Measurements from ENCODE around the gene LRRC53. TPM values are rescaled to one million over a fixed set of nuclear protein-coding genes. Genes with fewer than 3 reads are reported as not detected.
A peak's percentile ranks its signal among the peaks of the same experiment; 100 is the strongest.

LRRC53 gene
- total RNA-seq, 1 donor from 2014 or later = not detected

DNA sequence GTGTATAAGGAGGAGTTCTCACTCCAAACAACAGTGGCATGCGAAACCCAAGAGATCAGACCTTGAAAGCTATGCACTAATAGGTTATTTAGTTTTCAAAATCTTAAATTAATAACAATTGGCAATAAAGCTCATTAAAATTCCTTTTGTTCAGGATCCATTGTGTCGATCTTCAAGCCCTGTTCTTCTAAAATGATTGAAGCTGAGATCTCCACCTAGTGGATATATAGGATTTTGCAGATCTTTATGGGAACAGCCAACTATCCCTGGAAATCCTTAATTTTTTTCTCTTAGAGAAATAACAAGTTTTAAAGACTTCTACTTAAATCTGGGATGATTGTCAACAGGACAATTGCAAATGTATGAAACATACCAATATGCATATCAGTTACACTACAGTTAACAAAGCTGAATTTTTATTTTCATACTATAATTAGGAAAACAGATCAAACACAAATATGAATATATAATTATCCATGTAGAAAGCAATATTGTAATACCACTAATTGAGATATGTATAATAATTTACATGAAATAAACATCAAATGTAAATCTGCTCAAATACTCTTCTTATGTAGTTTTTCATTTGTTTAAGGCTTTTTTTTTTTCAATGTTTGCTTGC is 43.3 kb downstream of the LRRC53 start:
- DNase-seq (ENCODE audit: extremely low spot score in 2 of 2) = no peak
- intact Hi-C loops (cut with DNase I) = no loop called here

DNA sequence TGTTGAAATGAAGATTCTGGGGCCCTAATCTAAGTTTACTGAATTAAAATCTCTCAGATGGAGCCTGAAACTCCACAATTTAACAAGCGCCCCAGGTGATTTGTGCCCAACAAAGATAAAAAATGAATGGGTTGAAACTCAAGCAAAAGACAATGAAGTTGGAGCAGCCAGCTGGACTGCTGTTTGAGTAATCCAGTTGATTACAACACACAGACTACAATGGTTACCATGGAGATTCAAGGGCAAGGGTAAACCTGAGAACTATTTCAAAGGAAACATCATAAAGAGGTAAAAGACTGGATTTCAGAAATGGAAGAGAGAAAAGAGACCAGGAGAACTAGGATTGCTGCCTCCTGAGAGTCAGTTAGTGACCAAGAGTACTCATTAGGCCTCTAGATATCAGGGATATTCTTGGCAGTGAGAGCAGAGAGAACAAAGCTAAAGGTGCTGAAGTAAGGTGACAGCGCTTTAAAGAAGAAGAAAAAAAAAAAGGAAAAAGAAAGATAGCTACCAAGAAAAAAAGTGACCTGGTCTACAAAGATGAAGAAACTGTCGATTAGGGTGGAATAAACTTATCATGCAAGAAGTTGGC is 44.5 kb downstream of the LRRC53 start:
- intact Hi-C loops (cut with DNase I) = no loop called here
- no peak for DNase-seq (ENCODE audit: extremely low spot score in 2 of 2)
- Histone ChIP-seq H3K4me1 (no peaks in the 10 kb centered on the region), H3K36me3 (no peaks in the 10 kb centered on the region), H3K4me3 (no peak overlapping the region), H3K27ac (no peak overlapping the region), H3K27me3 (no peaks in the 10 kb centered on the region), H3K9me3 (no peaks in the 10 kb centered on the region)
- TF ChIP-seq POLR2AphosphoS5 (IDR thresholded peaks at IDR 0.05; ENCODE audit: insufficient read depth in 1 of 2, low read depth in 1 of 2) (no peak), POLR2A (IDR thresholded peaks at IDR 0.05) (no peak)
- TF ChIP-seq, protein P1, sequence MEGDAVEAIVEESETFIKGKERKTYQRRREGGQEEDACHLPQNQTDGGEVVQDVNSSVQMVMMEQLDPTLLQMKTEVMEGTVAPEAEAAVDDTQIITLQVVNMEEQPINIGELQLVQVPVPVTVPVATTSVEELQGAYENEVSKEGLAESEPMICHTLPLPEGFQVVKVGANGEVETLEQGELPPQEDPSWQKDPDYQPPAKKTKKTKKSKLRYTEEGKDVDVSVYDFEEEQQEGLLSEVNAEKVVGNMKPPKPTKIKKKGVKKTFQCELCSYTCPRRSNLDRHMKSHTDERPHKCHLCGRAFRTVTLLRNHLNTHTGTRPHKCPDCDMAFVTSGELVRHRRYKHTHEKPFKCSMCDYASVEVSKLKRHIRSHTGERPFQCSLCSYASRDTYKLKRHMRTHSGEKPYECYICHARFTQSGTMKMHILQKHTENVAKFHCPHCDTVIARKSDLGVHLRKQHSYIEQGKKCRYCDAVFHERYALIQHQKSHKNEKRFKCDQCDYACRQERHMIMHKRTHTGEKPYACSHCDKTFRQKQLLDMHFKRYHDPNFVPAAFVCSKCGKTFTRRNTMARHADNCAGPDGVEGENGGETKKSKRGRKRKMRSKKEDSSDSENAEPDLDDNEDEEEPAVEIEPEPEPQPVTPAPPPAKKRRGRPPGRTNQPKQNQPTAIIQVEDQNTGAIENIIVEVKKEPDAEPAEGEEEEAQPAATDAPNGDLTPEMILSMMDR (IDR thresholded peaks at IDR 0.05) = no peak

More for the DNA sequence above, 43.3 kb downstream of the LRRC53 start:
- Histone ChIP-seq H3K9me3 (no peaks in the 10 kb centered on the region), H3K4me3 (no peak overlapping the region), H3K36me3 (no peaks in the 10 kb centered on the region), H3K4me1 (no peaks in the 10 kb centered on the region), H3K27me3 (no peaks in the 10 kb centered on the region), H3K27ac (no peak overlapping the region)
- TF ChIP-seq, protein P1 (IDR thresholded peaks at IDR 0.05) = peak in 1 of 3 experiments; percentile 40
- TF ChIP-seq POLR2AphosphoS5 (IDR thresholded peaks at IDR 0.05; ENCODE audit: insufficient read depth in 1 of 2, low read depth in 1 of 2) = no peak

DNA sequence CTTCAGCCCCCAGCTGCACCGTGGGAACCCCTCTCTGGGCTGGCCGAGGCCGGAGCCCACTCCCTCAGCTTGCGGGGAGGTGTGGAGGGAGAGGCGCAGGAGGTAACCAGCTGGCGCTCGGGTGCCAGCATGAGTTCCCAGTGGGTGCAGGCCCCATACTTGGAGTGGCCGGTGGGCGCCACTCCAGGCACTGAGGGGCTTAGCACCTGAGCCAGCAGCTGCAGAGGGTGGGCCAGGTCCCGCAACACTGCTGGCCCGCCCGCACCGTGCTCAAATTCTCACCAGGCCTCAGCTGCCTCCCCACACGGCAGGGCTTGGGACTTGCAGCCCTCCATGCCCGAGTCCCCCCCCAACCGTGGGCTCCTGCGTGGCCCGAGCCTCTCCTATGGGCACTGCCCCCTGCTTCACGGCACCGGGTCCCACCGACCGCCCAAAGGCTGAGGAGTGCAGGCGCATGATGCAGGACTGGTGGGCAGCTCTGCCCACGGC is 47.2 kb downstream of the LRRC53 start:
- TF ChIP-seq, protein P1 (IDR thresholded peaks at IDR 0.05) = no peak
- TF ChIP-seq POLR2AphosphoS5 (IDR thresholded peaks at IDR 0.05; ENCODE audit: insufficient read depth in 1 of 2, low read depth in 1 of 2) (no peak), POLR2A (IDR thresholded peaks at IDR 0.05) (no peak)
- intact Hi-C loops (cut with DNase I) = no loop called here
- no peaks in the 10 kb centered on the region for H3K36me3 ChIP-seq
- no peaks in the 10 kb centered on the region for H3K27me3 ChIP-seq
- no peak for DNase-seq (ENCODE audit: extremely low spot score in 2 of 2)
- H3K4me3 ChIP-seq = no peak overlapping the region
- H3K4me1 ChIP-seq = no peaks in the 10 kb centered on the region
- H3K9me3 ChIP-seq = no peaks in the 10 kb centered on the region
- H3K27ac ChIP-seq = no peak overlapping the region

DNA sequence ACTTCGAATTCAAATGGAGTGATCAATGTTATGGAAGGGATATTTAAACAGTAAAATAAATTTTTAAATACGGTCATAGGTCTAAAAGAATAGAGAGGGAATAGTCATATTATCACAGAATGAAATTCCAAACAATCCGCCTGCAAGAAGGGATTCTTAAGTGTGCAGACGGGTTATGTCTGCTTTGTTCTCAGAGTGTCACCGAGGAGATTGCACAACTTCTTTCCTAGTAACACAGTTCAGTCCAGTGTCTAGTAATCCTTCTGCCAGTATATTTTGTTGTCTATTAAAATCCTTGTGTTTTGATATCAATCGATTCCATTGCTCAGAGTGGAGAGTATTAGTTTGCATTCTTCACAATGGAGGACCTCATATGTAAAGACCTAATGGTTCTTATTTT is 48.4 kb downstream of the LRRC53 start:
- Histone ChIP-seq H3K27ac (no peak overlapping the region), H3K4me1 (no peaks in the 10 kb centered on the region), H3K9me3 (no peaks in the 10 kb centered on the region), H3K4me3 (no peak overlapping the region), H3K27me3 (no peaks in the 10 kb centered on the region), H3K36me3 (no peaks in the 10 kb centered on the region)
- no peak for DNase-seq (ENCODE audit: extremely low spot score in 2 of 2)
- intact Hi-C loops (cut with DNase I) = no loop called here
- TF ChIP-seq, protein P1 (IDR thresholded peaks at IDR 0.05) = no peak
- TF ChIP-seq POLR2A (IDR thresholded peaks at IDR 0.05) (no peak), POLR2AphosphoS5 (IDR thresholded peaks at IDR 0.05; ENCODE audit: insufficient read depth in 1 of 2, low read depth in 1 of 2) (no peak)

DNA sequence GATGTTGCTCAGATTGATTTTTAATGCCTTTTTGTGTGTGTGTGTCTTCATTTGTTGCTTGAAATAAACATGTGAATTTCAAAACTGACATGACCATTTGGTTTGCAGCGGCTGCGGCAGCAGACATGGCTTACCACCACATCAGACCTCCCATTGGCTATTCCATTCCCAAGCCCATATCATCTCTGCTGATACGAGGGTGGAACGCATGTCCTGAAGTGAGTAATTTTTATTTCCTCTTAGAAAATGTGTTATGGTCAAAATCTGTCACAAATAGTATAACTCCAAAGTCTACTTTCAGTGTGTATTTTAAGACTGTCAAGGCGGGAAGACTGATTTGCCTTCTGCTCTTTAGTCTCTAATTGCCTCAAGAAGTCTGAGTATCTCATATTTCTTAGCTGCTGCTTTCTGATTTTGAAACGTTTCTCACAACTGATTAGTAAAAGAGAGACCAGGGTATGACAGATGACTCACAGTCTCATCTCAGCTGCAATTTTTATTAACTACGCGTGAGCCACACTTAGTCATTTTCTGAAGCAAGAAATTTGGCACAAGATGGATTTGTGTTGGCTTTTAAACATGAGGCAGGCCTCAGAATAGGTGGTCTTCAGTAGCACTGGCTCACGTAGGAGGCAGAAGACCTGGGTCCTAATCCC is 49.0 kb downstream of the LRRC53 start:
- intact Hi-C loops (cut with DNase I) = no loop called here
- Histone ChIP-seq H3K27me3 (no peaks in the 10 kb centered on the region), H3K36me3 (no peaks in the 10 kb centered on the region), H3K27ac (no peak overlapping the region), H3K4me3 (no peak overlapping the region), H3K4me1 (no peaks in the 10 kb centered on the region), H3K9me3 (no peaks in the 10 kb centered on the region)
- TF ChIP-seq, protein P1 (IDR thresholded peaks at IDR 0.05) = no peak
- TF ChIP-seq POLR2AphosphoS5 (IDR thresholded peaks at IDR 0.05; ENCODE audit: insufficient read depth in 1 of 2, low read depth in 1 of 2) (no peak), POLR2A (IDR thresholded peaks at IDR 0.05) (no peak)
- no peak for DNase-seq (ENCODE audit: extremely low spot score in 2 of 2)
